NCI-H1436 treated with DMSO at 0.1 percent for 48 hours (cell line): Measurements from ENCODE around the gene PRKAR2B.

Experiments used
- DNase-seq: peaks from one replicate; lab custom pipeline; 2025; lab: John Stamatoyannopoulos, UW

Gene PRKAR2B

DNA sequence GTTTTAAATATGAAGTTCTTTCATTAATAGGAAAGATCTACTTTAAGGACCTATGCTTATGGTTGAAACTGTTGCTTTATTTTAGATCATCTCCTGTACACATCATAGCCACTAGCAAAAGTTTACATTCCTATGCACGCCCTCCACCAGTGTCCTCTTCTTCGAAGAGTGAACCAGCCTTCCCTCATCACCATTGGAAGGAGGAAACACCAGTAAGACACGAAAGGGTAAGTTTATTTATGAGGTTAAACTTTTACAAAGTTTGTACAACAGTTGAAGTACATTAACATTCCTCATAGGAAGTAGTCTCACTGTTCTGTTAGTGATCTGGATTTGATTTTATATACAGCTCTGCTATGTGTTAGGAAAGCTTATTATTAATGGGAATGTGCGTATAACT lies 141.2 kb downstream of the PRKAR2B start:
- no peak for DNase-seq

GRCh38 chr7:107186240-107186639 lies 141.7 kb downstream of the PRKAR2B start:
- no peak for DNase-seq

- no peak for DNase-seq
These were observed 143.3 kb downstream of the PRKAR2B start for GRCh38 chr7:107187774-107188173.

- no peak for DNase-seq
These were observed 145.6 kb downstream of the PRKAR2B start for GRCh38 chr7:107190090-107190489.

DNA sequence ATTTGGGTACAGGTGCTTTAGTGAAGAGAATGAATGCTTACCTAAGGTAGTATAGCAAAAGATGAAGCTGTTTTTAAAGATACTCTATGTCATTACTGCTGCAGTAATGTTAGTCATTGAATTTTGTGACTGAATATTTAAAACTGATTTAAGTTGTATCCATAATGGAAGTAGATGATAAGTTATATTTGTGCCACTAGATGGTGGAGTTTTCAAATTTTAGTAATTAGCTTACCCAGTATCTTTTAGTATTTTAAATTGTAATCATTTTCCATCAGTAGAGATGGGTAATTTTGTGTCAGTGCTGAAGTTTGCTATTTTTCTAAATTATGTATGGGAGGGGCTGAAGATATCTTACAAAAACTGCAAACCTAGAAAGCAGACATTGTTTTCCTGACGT lies 149.5 kb downstream of the PRKAR2B start:
- DNase-seq = no peak

DNA sequence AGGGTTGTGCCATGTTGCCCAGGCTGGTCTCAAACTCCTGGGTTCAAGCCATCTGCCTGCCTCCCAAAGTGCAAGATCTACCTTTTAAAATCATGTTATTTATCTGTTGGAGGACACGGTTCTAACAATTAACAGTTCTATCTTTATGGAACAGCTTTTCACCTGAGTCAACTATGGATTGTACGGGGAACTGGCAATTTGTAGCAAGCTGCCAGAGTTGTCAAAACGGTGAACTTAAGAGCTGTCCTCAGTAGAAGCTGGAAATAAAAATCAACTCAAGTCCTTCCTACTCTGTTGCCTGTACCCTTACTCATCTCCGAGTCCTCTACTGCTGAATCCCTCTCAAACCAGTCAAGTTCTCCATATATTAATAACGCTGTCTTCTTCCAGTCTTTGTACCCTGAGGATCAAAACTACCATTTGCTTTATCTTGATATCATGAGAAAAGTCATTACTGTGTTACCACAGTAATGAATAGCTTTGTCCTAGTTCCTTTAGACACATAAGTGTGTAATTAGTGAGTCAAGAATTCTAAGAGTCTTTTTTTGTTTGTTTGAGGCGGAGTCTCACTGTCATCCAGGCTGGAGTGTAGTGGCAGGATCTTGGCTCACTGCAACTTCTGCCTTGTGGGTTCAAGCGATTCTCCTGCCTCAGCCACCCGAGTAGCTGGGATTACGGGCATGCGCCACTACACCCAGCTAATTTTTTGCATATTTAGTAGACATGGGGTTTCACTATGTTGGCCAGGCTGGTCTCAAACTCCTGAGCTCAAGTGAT lies 152.5 kb downstream of the PRKAR2B start:
- DNase-seq = no peak

GRCh38 chr7:107201795-107202450 lies 157.4 kb downstream of the PRKAR2B start:
- DNase-seq = no peak

DNA sequence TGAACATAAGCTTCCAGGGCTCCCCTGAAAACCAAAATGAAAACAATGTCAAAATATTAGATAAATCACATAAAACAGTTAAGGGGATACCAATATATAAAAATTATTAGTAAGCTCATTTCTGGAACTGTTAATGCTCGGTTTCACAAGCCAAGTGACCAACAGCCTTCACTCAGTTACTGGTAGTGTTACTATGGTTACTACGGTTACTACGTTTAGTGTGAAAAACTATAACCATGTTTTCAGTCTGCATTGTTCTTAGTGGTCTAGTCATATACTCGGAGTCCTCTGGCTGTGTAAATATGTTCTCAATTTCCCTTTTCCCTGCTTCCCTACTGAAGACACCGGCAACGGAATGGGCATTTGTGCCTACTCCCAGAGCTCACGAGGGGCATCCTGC lies 159.1 kb downstream of the PRKAR2B start:
- no peak for DNase-seq

- DNase-seq = no peak
These were observed 161.6 kb downstream of the PRKAR2B start for GRCh38 chr7:107206136-107206535.

GRCh38 chr7:107206706-107207105 lies 162.2 kb downstream of the PRKAR2B start:
- no peak for DNase-seq

DNA sequence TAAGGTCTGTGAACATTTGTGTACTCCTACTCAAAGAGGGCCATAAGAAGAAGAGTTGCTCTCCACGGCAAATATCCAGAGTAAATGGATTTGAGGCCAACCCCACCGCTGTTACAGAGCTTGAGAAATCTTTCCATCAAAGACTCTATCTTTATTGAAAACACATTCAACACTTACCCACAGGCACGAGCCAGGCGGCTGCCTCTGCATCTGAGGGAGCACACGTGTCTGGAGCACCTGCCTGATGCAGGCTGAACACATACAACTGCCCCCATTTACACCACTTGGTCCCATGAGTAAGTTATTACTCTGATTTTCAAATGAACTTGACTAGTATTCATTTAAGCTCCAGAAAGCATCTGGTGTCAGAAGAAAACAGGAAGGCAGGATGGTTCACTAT lies 163.0 kb downstream of the PRKAR2B start:
- no peak for DNase-seq

DNA sequence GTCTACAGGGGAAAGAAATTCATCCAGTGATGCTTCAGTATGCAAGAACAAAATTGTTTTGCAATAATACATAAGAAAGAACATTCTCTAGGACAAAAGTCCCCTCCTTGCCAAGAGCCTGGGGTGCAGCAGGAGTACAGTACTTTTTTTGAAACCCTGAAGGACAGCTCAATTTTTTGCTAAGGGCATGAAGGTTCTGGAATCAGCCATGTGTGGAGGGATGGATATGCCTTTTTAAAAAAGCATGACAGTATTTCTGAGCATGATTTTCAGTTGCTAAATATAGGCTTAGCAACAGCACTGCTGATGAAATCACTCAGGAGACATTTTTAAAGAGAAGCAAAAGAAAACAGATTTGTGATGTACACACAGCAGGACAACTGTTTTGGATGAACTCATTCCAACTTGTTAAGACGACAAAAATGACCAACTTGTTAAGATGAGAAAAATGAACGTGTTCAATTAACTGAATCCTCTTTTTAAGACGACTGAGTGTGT lies 163.6 kb downstream of the PRKAR2B start:
- no peak for DNase-seq

DNA sequence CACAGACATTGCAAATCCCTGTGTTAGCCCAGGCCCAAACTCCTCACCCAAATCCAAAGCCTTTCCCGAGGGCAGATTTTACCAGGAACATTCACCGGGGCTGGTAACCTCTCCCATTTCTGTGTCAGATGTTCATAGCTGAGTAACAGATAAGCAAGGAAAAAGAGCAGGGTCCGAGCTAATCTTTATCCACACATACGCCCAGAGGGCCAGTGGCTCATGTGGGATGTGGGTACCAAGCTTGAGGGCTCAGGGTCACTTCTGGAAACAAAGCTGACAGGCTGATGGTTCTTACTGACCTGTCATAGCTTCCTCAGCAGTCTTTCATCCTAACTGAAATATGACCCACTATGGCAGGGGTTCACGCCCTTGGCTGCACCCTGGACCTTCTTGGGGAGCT lies 164.1 kb downstream of the PRKAR2B start:
- no peak for DNase-seq

DNA sequence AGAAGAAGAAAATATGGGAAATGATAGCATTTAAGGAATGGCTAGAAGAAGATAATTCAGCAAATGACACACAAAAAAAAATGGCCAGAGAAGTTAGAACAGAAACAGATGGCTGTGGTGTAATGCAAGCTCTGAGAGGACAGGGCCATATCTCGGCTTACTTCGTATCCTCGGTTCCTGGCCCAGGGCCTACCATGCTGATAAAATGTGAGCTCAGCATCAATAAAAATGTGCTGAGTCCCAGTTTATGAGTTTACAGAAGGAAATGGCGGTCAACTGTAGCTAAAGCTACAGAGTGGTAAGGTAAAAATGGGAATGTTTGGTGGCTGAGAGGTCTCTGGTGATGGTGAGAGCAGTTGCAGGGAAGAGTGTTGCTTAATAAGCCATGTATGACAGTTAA lies 165.1 kb downstream of the PRKAR2B start:
- DNase-seq = no peak

- DNase-seq = no peak
These were observed 165.9 kb downstream of the PRKAR2B start for GRCh38 chr7:107210400-107210799.
